Activated CD8-positive, alpha-beta memory T cell treated with anti-CD3 and anti-CD28 coated beads for 1 hour (primary cell): ENCODE data around the gene CEP97.
"Not testable (repeated sequence)": the region's sequence is repeated elsewhere in the genome, so short reads cannot be mapped to it uniquely, and the experiment has no call there.

Experiments used
- DNase-seq, 2 donors: peaks; one replicate each; pipeline ENCODE4 v3.0.0-alpha.2; 2020; ENCODE audit warnings: low read depth in 1 of 2; ENCODE audit errors: extremely low read depth in 1 of 2

The CEP97 gene

GRCh38 chr3:101724329-101725193 lies at the start of gene CEP97:
CEP97 (plus strand) TSS chr3:101724614; CDS start chr3:101724677, 63 bp downstream.
- peak; percentile 47 to 76 for DNase-seq

GRCh38 chr3:101675709-101676215 lies 48.7 kb upstream of the CEP97 start:
- DNase-seq = no peak

- DNase-seq = peak; percentile 88 to 92
Measured at GRCh38 chr3:101676216-101676764, 48.1 kb upstream of the CEP97 start.

GRCh38 chr3:101676765-101677435 lies 47.5 kb upstream of the CEP97 start, which contains the start of gene ZBTB11:
ZBTB11 (minus strand) TSS chr3:101677132; CDS start chr3:101676914, 218 bp downstream.
- DNase-seq = peak; percentile 100

GRCh38 chr3:101677436-101678286 lies 46.8 kb upstream of the CEP97 start:
- DNase-seq = no peak

GRCh38 chr3:101678837-101679236 lies 45.6 kb upstream of the CEP97 start:
- not testable (repeated sequence) for DNase-seq

- DNase-seq = no peak
Measured at GRCh38 chr3:101680466-101680865, 43.9 kb upstream of the CEP97 start.

- no peak for DNase-seq
Measured at GRCh38 chr3:101685050-101685400, 39.4 kb upstream of the CEP97 start.

- no peak for DNase-seq
Measured at GRCh38 chr3:101685870-101686307, 38.5 kb upstream of the CEP97 start.

- DNase-seq = no peak
Measured at GRCh38 chr3:101687142-101687931, 37.1 kb upstream of the CEP97 start.

- DNase-seq = no peak
Measured at GRCh38 chr3:101689286-101689685, 35.1 kb upstream of the CEP97 start.

- no peak for DNase-seq
Measured at GRCh38 chr3:101690972-101691371, 33.4 kb upstream of the CEP97 start.

GRCh38 chr3:101691685-101692671 lies 32.4 kb upstream of the CEP97 start:
- DNase-seq = not testable (repeated sequence)

- DNase-seq = not testable (repeated sequence)
Measured at GRCh38 chr3:101693540-101693939, 30.9 kb upstream of the CEP97 start.

- not testable (repeated sequence) for DNase-seq
Measured at GRCh38 chr3:101694836-101695235, 29.6 kb upstream of the CEP97 start.

- no peak for DNase-seq
Measured at GRCh38 chr3:101695779-101696372, 28.5 kb upstream of the CEP97 start.

- no peak for DNase-seq
Measured at GRCh38 chr3:101701696-101702634, 22.4 kb upstream of the CEP97 start.
